NCI-H2171 (cell line): ENCODE data around the gene LAMA3.
"Not testable (repeated sequence)": the region's sequence is repeated elsewhere in the genome, so short reads cannot be mapped to it uniquely, and the experiment has no call there.

Source experiments
- DNase-seq: peaks from one replicate; lab custom pipeline; 2025; lab: John Stamatoyannopoulos, UW

LAMA3 gene

GRCh38 chr18:23732439-23732838 lies 43.2 kb downstream of the LAMA3 start:
- no peak for DNase-seq

- DNase-seq: not testable (repeated sequence)
Measured at GRCh38 chr18:23733265-23733664, 44.0 kb downstream of the LAMA3 start.

- no peak for DNase-seq
Measured at GRCh38 chr18:23733895-23734294, 44.6 kb downstream of the LAMA3 start.

- no peak for DNase-seq
Measured at GRCh38 chr18:23735021-23735464, 45.8 kb downstream of the LAMA3 start.

- no peak for DNase-seq
Measured at GRCh38 chr18:23737578-23737977, 48.3 kb downstream of the LAMA3 start.

- DNase-seq: no peak
Measured at GRCh38 chr18:23738151-23738550, 48.9 kb downstream of the LAMA3 start.

- no peak for DNase-seq
Measured at GRCh38 chr18:23738575-23738974, 49.3 kb downstream of the LAMA3 start.

GRCh38 chr18:23740105-23740830 lies 51.0 kb downstream of the LAMA3 start:
- DNase-seq: peak; percentile 87

GRCh38 chr18:23741967-23742366 lies 52.7 kb downstream of the LAMA3 start:
- DNase-seq: not testable (repeated sequence)

GRCh38 chr18:23743733-23744333 lies 54.6 kb downstream of the LAMA3 start:
- DNase-seq: peak; percentile 37

GRCh38 chr18:23745366-23745765 lies 56.1 kb downstream of the LAMA3 start:
- no peak for DNase-seq

GRCh38 chr18:23746851-23747250 lies 57.6 kb downstream of the LAMA3 start:
- no peak for DNase-seq

- no peak for DNase-seq
Measured at GRCh38 chr18:23752363-23752762, 63.1 kb downstream of the LAMA3 start.

- DNase-seq: no peak
Measured at GRCh38 chr18:23752796-23753195, 63.5 kb downstream of the LAMA3 start.

- DNase-seq: no peak
Measured at GRCh38 chr18:23756590-23757436, 67.6 kb downstream of the LAMA3 start.

GRCh38 chr18:23757437-23757733 lies 68.1 kb downstream of the LAMA3 start:
- DNase-seq: no peak

- no peak for DNase-seq
Measured at GRCh38 chr18:23758281-23758680, 69.0 kb downstream of the LAMA3 start.

GRCh38 chr18:23761941-23762340 lies 72.7 kb downstream of the LAMA3 start:
- no peak for DNase-seq

- DNase-seq: no peak
Measured at GRCh38 chr18:23763343-23763742, 74.1 kb downstream of the LAMA3 start.

- no peak for DNase-seq
Measured at GRCh38 chr18:23765931-23766330, 76.7 kb downstream of the LAMA3 start.

- DNase-seq: no peak
Measured at GRCh38 chr18:23772327-23773024, 83.2 kb downstream of the LAMA3 start.

- DNase-seq: no peak
Measured at GRCh38 chr18:23776306-23776705, 87.1 kb downstream of the LAMA3 start.
